Measurements from ENCODE around the gene RAD23B.

DNA sequence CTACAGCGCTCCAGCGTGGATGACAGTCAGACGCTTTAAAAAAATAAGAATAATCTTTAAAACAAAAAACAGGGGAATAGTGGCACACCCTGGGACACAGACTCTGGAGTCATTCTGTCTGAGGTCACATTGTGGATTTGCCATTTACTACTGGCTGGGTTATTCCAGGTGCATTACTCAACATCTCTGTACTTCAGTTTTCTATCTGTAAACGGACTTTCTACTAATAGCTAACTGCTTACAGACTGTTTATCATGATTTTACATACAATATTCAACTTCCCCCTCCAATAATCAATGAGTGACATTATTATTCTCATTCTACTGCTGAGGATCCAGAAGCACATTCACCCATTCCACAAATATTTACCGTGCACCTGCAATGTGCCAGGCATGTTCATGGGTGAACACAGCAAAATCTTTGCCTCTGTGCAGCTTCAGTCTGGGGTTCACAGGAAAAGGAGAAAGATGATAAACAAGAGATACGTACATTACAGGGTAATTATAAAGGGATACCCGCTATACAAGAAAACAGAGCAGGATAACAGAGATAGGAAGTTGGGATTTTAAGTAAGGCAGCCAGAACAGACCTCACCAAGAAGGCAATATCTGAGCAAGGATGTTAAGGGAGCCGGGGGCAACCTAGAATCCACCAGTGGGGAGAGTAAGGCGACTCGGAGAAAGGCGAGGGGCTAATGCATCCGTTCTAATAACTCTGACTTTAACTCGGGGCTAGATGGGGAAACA, 984 bp upstream of the RAD23B start:
- no peak for TF ChIP-seq ZFP3 (CRISPR knock-in tag; IDR thresholded peaks at IDR 0.05)
- TF ChIP-seq BACH2 (CRISPR knock-in tag; IDR thresholded peaks at IDR 0.05; ENCODE audit: borderline replicate concordance), result no peak
- TF ChIP-seq TOX (CRISPR knock-in tag; IDR thresholded peaks at IDR 0.05; ENCODE audit: borderline replicate concordance), result no peak
- TF ChIP-seq ZFP30 (CRISPR knock-in tag; IDR thresholded peaks at IDR 0.05), result no peak
- TF ChIP-seq, protein P1, sequence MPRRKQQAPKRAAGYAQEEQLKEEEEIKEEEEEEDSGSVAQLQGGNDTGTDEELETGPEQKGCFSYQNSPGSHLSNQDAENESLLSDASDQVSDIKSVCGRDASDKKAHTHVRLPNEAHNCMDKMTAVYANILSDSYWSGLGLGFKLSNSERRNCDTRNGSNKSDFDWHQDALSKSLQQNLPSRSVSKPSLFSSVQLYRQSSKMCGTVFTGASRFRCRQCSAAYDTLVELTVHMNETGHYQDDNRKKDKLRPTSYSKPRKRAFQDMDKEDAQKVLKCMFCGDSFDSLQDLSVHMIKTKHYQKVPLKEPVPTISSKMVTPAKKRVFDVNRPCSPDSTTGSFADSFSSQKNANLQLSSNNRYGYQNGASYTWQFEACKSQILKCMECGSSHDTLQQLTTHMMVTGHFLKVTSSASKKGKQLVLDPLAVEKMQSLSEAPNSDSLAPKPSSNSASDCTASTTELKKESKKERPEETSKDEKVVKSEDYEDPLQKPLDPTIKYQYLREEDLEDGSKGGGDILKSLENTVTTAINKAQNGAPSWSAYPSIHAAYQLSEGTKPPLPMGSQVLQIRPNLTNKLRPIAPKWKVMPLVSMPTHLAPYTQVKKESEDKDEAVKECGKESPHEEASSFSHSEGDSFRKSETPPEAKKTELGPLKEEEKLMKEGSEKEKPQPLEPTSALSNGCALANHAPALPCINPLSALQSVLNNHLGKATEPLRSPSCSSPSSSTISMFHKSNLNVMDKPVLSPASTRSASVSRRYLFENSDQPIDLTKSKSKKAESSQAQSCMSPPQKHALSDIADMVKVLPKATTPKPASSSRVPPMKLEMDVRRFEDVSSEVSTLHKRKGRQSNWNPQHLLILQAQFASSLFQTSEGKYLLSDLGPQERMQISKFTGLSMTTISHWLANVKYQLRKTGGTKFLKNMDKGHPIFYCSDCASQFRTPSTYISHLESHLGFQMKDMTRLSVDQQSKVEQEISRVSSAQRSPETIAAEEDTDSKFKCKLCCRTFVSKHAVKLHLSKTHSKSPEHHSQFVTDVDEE (CRISPR knock-in tag; IDR thresholded peaks at IDR 0.05), result no peak
- TF ChIP-seq, protein P2, sequence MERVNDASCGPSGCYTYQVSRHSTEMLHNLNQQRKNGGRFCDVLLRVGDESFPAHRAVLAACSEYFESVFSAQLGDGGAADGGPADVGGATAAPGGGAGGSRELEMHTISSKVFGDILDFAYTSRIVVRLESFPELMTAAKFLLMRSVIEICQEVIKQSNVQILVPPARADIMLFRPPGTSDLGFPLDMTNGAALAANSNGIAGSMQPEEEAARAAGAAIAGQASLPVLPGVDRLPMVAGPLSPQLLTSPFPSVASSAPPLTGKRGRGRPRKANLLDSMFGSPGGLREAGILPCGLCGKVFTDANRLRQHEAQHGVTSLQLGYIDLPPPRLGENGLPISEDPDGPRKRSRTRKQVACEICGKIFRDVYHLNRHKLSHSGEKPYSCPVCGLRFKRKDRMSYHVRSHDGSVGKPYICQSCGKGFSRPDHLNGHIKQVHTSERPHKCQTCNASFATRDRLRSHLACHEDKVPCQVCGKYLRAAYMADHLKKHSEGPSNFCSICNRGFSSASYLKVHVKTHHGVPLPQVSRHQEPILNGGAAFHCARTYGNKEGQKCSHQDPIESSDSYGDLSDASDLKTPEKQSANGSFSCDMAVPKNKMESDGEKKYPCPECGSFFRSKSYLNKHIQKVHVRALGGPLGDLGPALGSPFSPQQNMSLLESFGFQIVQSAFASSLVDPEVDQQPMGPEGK (CRISPR knock-in tag; IDR thresholded peaks at IDR 0.05; ENCODE audit: borderline replicate concordance), result no peak
- TF ChIP-seq ZC3H10 (CRISPR knock-in tag; IDR thresholded peaks at IDR 0.05), result no peak
- TF ChIP-seq CSRNP3 (CRISPR knock-in tag; IDR thresholded peaks at IDR 0.05), result no peak
- TF ChIP-seq TCF4 (CRISPR knock-in tag; IDR thresholded peaks at IDR 0.05; ENCODE audit: borderline replicate concordance), result no peak
